ENCODE results near the gene OR5B3. TPM values are rescaled to one million over a fixed set of nuclear protein-coding genes. Genes with fewer than 3 reads are reported as not detected.

The OR5B3 gene
- not detected for total RNA-seq
- not detected for polyA plus RNA-seq

- no peaks in the 10 kb centered on the region for H3K4me1 Mint-ChIP-seq
- no peaks in the 10 kb centered on the region for H3K27me3 ChIP-seq (ENCODE audit: control insufficient read depth, insufficient read depth, low read length)
- no peaks in the 10 kb centered on the region for H3K36me3 ChIP-seq (ENCODE audit: control insufficient read depth, insufficient read depth, low read length)
- H3K36me3 Mint-ChIP-seq = no peaks in the 10 kb centered on the region
- H3K9me3 ChIP-seq (ENCODE audit: control insufficient read depth in 2 of 2, low read length in 2 of 2) = peaks cover 5 to 7% of the 10 kb centered on the region in 2 experiments
- H3K27me3 Mint-ChIP-seq = no peaks in the 10 kb centered on the region
- DNase-seq = no peak
- no peaks in the 10 kb centered on the region for H3K4me1 ChIP-seq (ENCODE audit: control insufficient read depth, insufficient read depth, low read length, poor library complexity, severe bottlenecking)
- H3K27ac Mint-ChIP-seq = peak within 1 kb of the TSS in 1 of 3 donors; percentile 10
- no peak within 1 kb of the TSS for H3K4me3 ChIP-seq (ENCODE audit: low read depth, low read length)
- ATAC-seq (ENCODE audit: low read depth in 2 of 2) = no peak
- H3K4me3 Mint-ChIP-seq = no peak within 1 kb of the TSS
- peaks cover 0 to 30% (median 9%) of the 10 kb centered on the region in 7 donors for H3K9me3 Mint-ChIP-seq
- no peak within 1 kb of the TSS for H3K27ac ChIP-seq (ENCODE audit: insufficient read depth, low read length, poor library complexity, severe bottlenecking)
Measured at GRCh38 chr11:58406774-58407173, at the start of gene OR5B3. Gene OR5B3, minus strand, starts transcription at chr11:58406874. Its CDS starts 3,465 bp downstream, at chr11:58403409.

DNA sequence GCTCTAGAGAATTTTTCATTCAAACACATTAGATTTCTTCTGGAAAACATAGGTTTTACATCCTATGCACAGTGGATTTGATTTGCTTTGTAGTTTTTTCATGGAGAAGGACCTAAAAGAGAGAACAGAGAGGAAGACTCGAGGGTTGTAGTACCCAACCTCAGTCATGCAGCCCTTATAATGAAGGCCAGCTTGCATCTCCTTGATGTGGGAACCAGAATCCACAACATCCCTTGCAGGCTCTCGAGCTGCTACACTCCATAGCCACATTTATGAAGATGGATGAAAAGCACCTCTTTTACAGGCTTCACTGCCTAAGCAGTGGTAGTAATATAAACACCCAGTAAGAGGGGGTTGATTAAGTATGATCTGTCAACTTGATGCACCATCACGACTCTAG lies 44.9 kb upstream of the OR5B3 start:
- Mint-ChIP-seq H3K9me3 (peaks cover 0 to 6% (median 0%) of the 10 kb centered on the region in 7 donors), H3K36me3 (no peaks in the 10 kb centered on the region), H3K4me3 (no peak overlapping the region), H3K27ac (no peak overlapping the region), H3K4me1 (no peaks in the 10 kb centered on the region), H3K27me3 (peaks cover 8% of the 10 kb centered on the region)
- Histone ChIP-seq H3K27me3 (ENCODE audit: control insufficient read depth, insufficient read depth, low read length) (no peaks in the 10 kb centered on the region), H3K4me1 (ENCODE audit: control insufficient read depth, insufficient read depth, low read length, poor library complexity, severe bottlenecking) (no peaks in the 10 kb centered on the region), H3K9me3 (ENCODE audit: control insufficient read depth in 2 of 2, low read length in 2 of 2) (no peaks in the 10 kb centered on the region), H3K4me3 (ENCODE audit: low read depth, low read length) (no peak overlapping the region), H3K36me3 (ENCODE audit: control insufficient read depth, insufficient read depth, low read length) (no peaks in the 10 kb centered on the region), H3K27ac (ENCODE audit: insufficient read depth, low read length, poor library complexity, severe bottlenecking) (no peak overlapping the region)
- DNase-seq (no peak), ATAC-seq (ENCODE audit: low read depth in 2 of 2) (no peak)

GRCh38 chr11:58446294-58446693 lies 39.6 kb upstream of the OR5B3 start:
- H3K27ac Mint-ChIP-seq = no peak overlapping the region
- Histone ChIP-seq H3K4me3 (ENCODE audit: low read depth, low read length) (no peak overlapping the region), H3K27ac (ENCODE audit: insufficient read depth, low read length, poor library complexity, severe bottlenecking) (no peak overlapping the region), H3K4me1 (ENCODE audit: control insufficient read depth, insufficient read depth, low read length, poor library complexity, severe bottlenecking) (no peaks in the 10 kb centered on the region), H3K27me3 (ENCODE audit: control insufficient read depth, insufficient read depth, low read length) (no peaks in the 10 kb centered on the region), H3K9me3 (ENCODE audit: control insufficient read depth in 2 of 2, low read length in 2 of 2) (no peaks in the 10 kb centered on the region), H3K36me3 (ENCODE audit: control insufficient read depth, insufficient read depth, low read length) (no peaks in the 10 kb centered on the region)
- H3K9me3 Mint-ChIP-seq = peaks cover 0 to 9% (median 4%) of the 10 kb centered on the region in 7 donors
- H3K27me3 Mint-ChIP-seq = peaks cover 13% of the 10 kb centered on the region
- H3K4me3 Mint-ChIP-seq = no peak overlapping the region
- DNase-seq (no peak), ATAC-seq (ENCODE audit: low read depth in 2 of 2) (no peak)
- H3K4me1 Mint-ChIP-seq = no peaks in the 10 kb centered on the region
- no peaks in the 10 kb centered on the region for H3K36me3 Mint-ChIP-seq

GRCh38 chr11:58444300-58444699 lies 37.6 kb upstream of the OR5B3 start:
- Mint-ChIP-seq H3K4me3 (no peak overlapping the region), H3K27me3 (peaks cover 11% of the 10 kb centered on the region), H3K36me3 (no peaks in the 10 kb centered on the region), H3K9me3 (peaks cover 0 to 9% (median 4%) of the 10 kb centered on the region in 7 donors), H3K4me1 (no peaks in the 10 kb centered on the region), H3K27ac (no peak overlapping the region)
- Histone ChIP-seq H3K9me3 (ENCODE audit: control insufficient read depth in 2 of 2, low read length in 2 of 2) (no peaks in the 10 kb centered on the region), H3K4me1 (ENCODE audit: control insufficient read depth, insufficient read depth, low read length, poor library complexity, severe bottlenecking) (no peaks in the 10 kb centered on the region), H3K27me3 (ENCODE audit: control insufficient read depth, insufficient read depth, low read length) (no peaks in the 10 kb centered on the region), H3K4me3 (ENCODE audit: low read depth, low read length) (no peak overlapping the region), H3K27ac (ENCODE audit: insufficient read depth, low read length, poor library complexity, severe bottlenecking) (no peak overlapping the region), H3K36me3 (ENCODE audit: control insufficient read depth, insufficient read depth, low read length) (no peaks in the 10 kb centered on the region)
- DNase-seq (no peak), ATAC-seq (ENCODE audit: low read depth in 2 of 2) (no peak)

DNA sequence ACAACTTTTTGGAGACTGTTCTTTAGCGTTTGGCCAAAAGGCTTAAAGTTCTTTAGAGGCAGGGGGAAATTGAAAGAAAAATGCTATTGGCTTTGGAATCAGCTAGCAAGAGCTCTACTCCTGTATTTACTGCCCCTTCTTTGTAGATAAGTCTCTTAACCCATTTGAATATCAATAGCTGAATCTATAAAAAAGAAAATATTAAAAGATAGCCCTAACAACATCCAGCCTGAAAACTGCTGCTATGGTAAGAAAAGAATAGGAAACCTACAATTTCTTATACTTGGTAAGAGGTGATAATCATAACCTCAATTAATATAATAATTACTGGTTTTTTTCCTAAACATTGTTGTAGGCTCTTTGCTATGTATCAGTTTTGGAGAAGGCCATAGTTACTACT lies 35.5 kb upstream of the OR5B3 start, which contains the start of gene OR5B12:
TSS of gene OR5B12 (minus strand) at position 101 of the 400 bp plus-strand sequence. CDS start 2,085 bp downstream, outside the sequence.
- DNase-seq (no peak), ATAC-seq (ENCODE audit: low read depth in 2 of 2) (no peak)
- H3K36me3 ChIP-seq (ENCODE audit: control insufficient read depth, insufficient read depth, low read length) = no peaks in the 10 kb centered on the region
- no peaks in the 10 kb centered on the region for H3K4me1 ChIP-seq (ENCODE audit: control insufficient read depth, insufficient read depth, low read length, poor library complexity, severe bottlenecking)
- no peak within 1 kb of the TSS for H3K27ac Mint-ChIP-seq
- peaks cover 0 to 7% (median 4%) of the 10 kb centered on the region in 7 donors for H3K9me3 Mint-ChIP-seq
- no peak within 1 kb of the TSS for H3K4me3 Mint-ChIP-seq
- H3K27ac ChIP-seq (ENCODE audit: insufficient read depth, low read length, poor library complexity, severe bottlenecking) = no peak within 1 kb of the TSS
- H3K36me3 Mint-ChIP-seq = no peaks in the 10 kb centered on the region
- H3K27me3 ChIP-seq (ENCODE audit: control insufficient read depth, insufficient read depth, low read length) = no peaks in the 10 kb centered on the region
- H3K9me3 ChIP-seq (ENCODE audit: control insufficient read depth in 2 of 2, low read length in 2 of 2) = no peaks in the 10 kb centered on the region
- H3K4me1 Mint-ChIP-seq = no peaks in the 10 kb centered on the region
- peaks cover 8% of the 10 kb centered on the region for H3K27me3 Mint-ChIP-seq
- no peak within 1 kb of the TSS for H3K4me3 ChIP-seq (ENCODE audit: low read depth, low read length)

DNA sequence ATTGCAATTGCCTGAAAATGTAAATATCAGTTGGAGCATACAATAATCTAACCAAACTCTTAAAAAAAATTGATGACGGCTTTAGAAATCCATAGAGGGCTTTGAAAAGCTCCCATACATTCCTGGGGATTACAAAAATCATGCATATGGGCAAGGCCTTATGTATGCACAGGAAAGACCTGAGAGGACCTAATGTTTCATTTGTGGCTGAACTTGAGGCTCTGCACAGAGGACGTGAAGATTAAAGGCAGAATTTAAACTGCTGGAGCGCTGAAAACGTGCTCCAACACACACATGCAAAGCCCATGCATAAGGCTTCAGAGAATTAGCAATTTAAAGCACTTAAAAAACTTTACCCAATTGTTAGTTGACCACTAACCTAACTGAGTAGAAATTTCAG lies 31.8 kb upstream of the OR5B3 start:
- no peak for DNase-seq
- Histone ChIP-seq H3K27me3 (ENCODE audit: control insufficient read depth, insufficient read depth, low read length) (no peaks in the 10 kb centered on the region), H3K36me3 (ENCODE audit: control insufficient read depth, insufficient read depth, low read length) (no peaks in the 10 kb centered on the region), H3K4me1 (ENCODE audit: control insufficient read depth, insufficient read depth, low read length, poor library complexity, severe bottlenecking) (no peaks in the 10 kb centered on the region), H3K4me3 (ENCODE audit: low read depth, low read length) (no peak overlapping the region), H3K27ac (ENCODE audit: insufficient read depth, low read length, poor library complexity, severe bottlenecking) (no peak overlapping the region), H3K9me3 (ENCODE audit: control insufficient read depth in 2 of 2, low read length in 2 of 2) (no peaks in the 10 kb centered on the region)
- Mint-ChIP-seq H3K9me3 (peaks cover 0 to 7% (median 0%) of the 10 kb centered on the region in 7 donors), H3K36me3 (no peaks in the 10 kb centered on the region), H3K27ac (no peak overlapping the region), H3K4me1 (no peaks in the 10 kb centered on the region), H3K4me3 (no peak overlapping the region), H3K27me3 (no peaks in the 10 kb centered on the region)
- no peak for ATAC-seq (ENCODE audit: low read depth in 2 of 2)

GRCh38 chr11:58434217-58434616 lies 27.5 kb upstream of the OR5B3 start:
- Mint-ChIP-seq H3K4me3 (no peak overlapping the region), H3K36me3 (no peaks in the 10 kb centered on the region), H3K4me1 (no peaks in the 10 kb centered on the region), H3K27me3 (peaks cover 8% of the 10 kb centered on the region), H3K9me3 (peaks cover 0 to 12% (median 3%) of the 10 kb centered on the region in 7 donors), H3K27ac (no peak overlapping the region)
- ATAC-seq (ENCODE audit: low read depth in 2 of 2) (no peak), DNase-seq (no peak)
- H3K27me3 ChIP-seq (ENCODE audit: control insufficient read depth, insufficient read depth, low read length) = no peaks in the 10 kb centered on the region
- peaks cover 0 to 3% of the 10 kb centered on the region in 2 experiments for H3K9me3 ChIP-seq (ENCODE audit: control insufficient read depth in 2 of 2, low read length in 2 of 2)
- H3K4me1 ChIP-seq (ENCODE audit: control insufficient read depth, insufficient read depth, low read length, poor library complexity, severe bottlenecking) = no peaks in the 10 kb centered on the region
- H3K4me3 ChIP-seq (ENCODE audit: low read depth, low read length) = no peak overlapping the region
- no peaks in the 10 kb centered on the region for H3K36me3 ChIP-seq (ENCODE audit: control insufficient read depth, insufficient read depth, low read length)
- H3K27ac ChIP-seq (ENCODE audit: insufficient read depth, low read length, poor library complexity, severe bottlenecking) = no peak overlapping the region

GRCh38 chr11:58433638-58434203 lies 27.0 kb upstream of the OR5B3 start:
- H3K4me3 ChIP-seq (ENCODE audit: low read depth, low read length) = no peak overlapping the region

More at GRCh38 chr11:58433638-58434203, 27.0 kb upstream of the OR5B3 start:
- H3K27me3 Mint-ChIP-seq = peaks cover 8% of the 10 kb centered on the region
- H3K27me3 ChIP-seq (ENCODE audit: control insufficient read depth, insufficient read depth, low read length) = no peaks in the 10 kb centered on the region
- H3K4me1 Mint-ChIP-seq = no peaks in the 10 kb centered on the region
- DNase-seq = no peak
- H3K4me3 Mint-ChIP-seq = no peak overlapping the region
- ATAC-seq (ENCODE audit: low read depth in 2 of 2) = no peak
- no peaks in the 10 kb centered on the region for H3K36me3 ChIP-seq (ENCODE audit: control insufficient read depth, insufficient read depth, low read length)
- H3K36me3 Mint-ChIP-seq = no peaks in the 10 kb centered on the region
- H3K27ac ChIP-seq (ENCODE audit: insufficient read depth, low read length, poor library complexity, severe bottlenecking) = no peak overlapping the region
- H3K9me3 Mint-ChIP-seq = peaks cover 0 to 12% (median 4%) of the 10 kb centered on the region in 7 donors
- no peak overlapping the region for H3K27ac Mint-ChIP-seq
- H3K9me3 ChIP-seq (ENCODE audit: control insufficient read depth in 2 of 2, low read length in 2 of 2) = peaks cover under 1 to 5% of the 10 kb centered on the region in 2 experiments
- no peaks in the 10 kb centered on the region for H3K4me1 ChIP-seq (ENCODE audit: control insufficient read depth, insufficient read depth, low read length, poor library complexity, severe bottlenecking)

Data from CD4-positive, CD25-positive, alpha-beta regulatory T cell (primary cell).